ENCODE results near the gene RGL1. TPM values are rescaled to one million over a fixed set of nuclear protein-coding genes. Genes with fewer than 3 reads are reported as not detected.

RGL1 gene
- total RNA-seq, 1 donor from 2014 or later: 3.0 TPM

- Mint-ChIP-seq H3K4me3 (no peak overlapping the region), H3K27ac (no peak overlapping the region), H3K4me1 (no peaks in the 10 kb centered on the region), H3K36me3 (ENCODE audit: low read depth) (no peaks in the 10 kb centered on the region), H3K9me3 (no peaks in the 10 kb centered on the region), H3K27me3 (no peaks in the 10 kb centered on the region)
- ATAC-seq (ENCODE audit: low read depth) (no peak), DNase-seq (no peak)
- TF ChIP-seq CTCF (IDR thresholded peaks at IDR 0.05): no peak
- CTCF ChIA-PET: no interaction called here
- intact Hi-C loops (cut with micrococcal nuclease): no loop called here
- POLR2A ChIA-PET: no interaction called here
Observed at GRCh38 chr1:183870351-183871077, 65.6 kb downstream of the RGL1 start.

GRCh38 chr1:183871142-183871541, 66.2 kb downstream of the RGL1 start:
- no peaks in the 10 kb centered on the region for H3K36me3 Mint-ChIP-seq (ENCODE audit: low read depth)
- TF ChIP-seq CTCF (IDR thresholded peaks at IDR 0.05): no peak
- H3K4me1 Mint-ChIP-seq: no peaks in the 10 kb centered on the region
- H3K9me3 Mint-ChIP-seq: no peaks in the 10 kb centered on the region
- H3K27ac Mint-ChIP-seq: no peak overlapping the region
- no peak for DNase-seq
- H3K27me3 Mint-ChIP-seq: no peaks in the 10 kb centered on the region
- intact Hi-C loops (cut with micrococcal nuclease): no loop called here
- POLR2A ChIA-PET: no interaction called here
- CTCF ChIA-PET: no interaction called here
- ATAC-seq (ENCODE audit: low read depth): no peak
- H3K4me3 Mint-ChIP-seq: no peak overlapping the region

GRCh38 chr1:183871601-183872000, 66.7 kb downstream of the RGL1 start:
- intact Hi-C loops (cut with micrococcal nuclease): no loop called here
- H3K27me3 Mint-ChIP-seq: no peaks in the 10 kb centered on the region
- POLR2A ChIA-PET: no interaction called here
- ATAC-seq (ENCODE audit: low read depth) (no peak), DNase-seq (no peak)
- no peak overlapping the region for H3K27ac Mint-ChIP-seq
- H3K36me3 Mint-ChIP-seq (ENCODE audit: low read depth): no peaks in the 10 kb centered on the region
- CTCF ChIA-PET: no interaction called here
- H3K4me3 Mint-ChIP-seq: no peak overlapping the region
- no peak for TF ChIP-seq CTCF (IDR thresholded peaks at IDR 0.05)
- H3K9me3 Mint-ChIP-seq: no peaks in the 10 kb centered on the region
- H3K4me1 Mint-ChIP-seq: no peaks in the 10 kb centered on the region

GRCh38 chr1:183872403-183872802, 67.5 kb downstream of the RGL1 start:
- Mint-ChIP-seq H3K27me3 (no peaks in the 10 kb centered on the region), H3K4me3 (no peak overlapping the region)

GRCh38 chr1:183873642-183874041, 68.7 kb downstream of the RGL1 start:
- H3K36me3 Mint-ChIP-seq (ENCODE audit: low read depth): no peaks in the 10 kb centered on the region
- no peak for ATAC-seq (ENCODE audit: low read depth)
- H3K27ac Mint-ChIP-seq: no peak overlapping the region
- ChIA-PET POLR2A (no interaction called here), CTCF (interaction anchor here (1.3 to 1.9 kb wide), 2 partner anchors 42 to 218 kb away, joined by 4 to 8 read pairs; no protein-coding TSS in a partner anchor)
- no peak overlapping the region for H3K4me3 Mint-ChIP-seq
- intact Hi-C loops (cut with micrococcal nuclease): no loop called here
- no peaks in the 10 kb centered on the region for H3K9me3 Mint-ChIP-seq
- H3K27me3 Mint-ChIP-seq: no peaks in the 10 kb centered on the region
- TF ChIP-seq CTCF (IDR thresholded peaks at IDR 0.05): no peak
- DNase-seq: no peak
- H3K4me1 Mint-ChIP-seq: no peaks in the 10 kb centered on the region

More at GRCh38 chr1:183872403-183872802, 67.5 kb downstream of the RGL1 start:
- intact Hi-C loops (cut with micrococcal nuclease): no loop called here
- no peak for TF ChIP-seq CTCF (IDR thresholded peaks at IDR 0.05)
- no peak for ATAC-seq (ENCODE audit: low read depth)
- Mint-ChIP-seq H3K9me3 (no peaks in the 10 kb centered on the region), H3K4me1 (no peaks in the 10 kb centered on the region), H3K36me3 (ENCODE audit: low read depth) (no peaks in the 10 kb centered on the region), H3K27ac (no peak overlapping the region)
- CTCF ChIA-PET: no interaction called here
- DNase-seq: no peak
- POLR2A ChIA-PET: no interaction called here
